Measurements from ENCODE around the gene FNDC1. TPM values are rescaled to one million over a fixed set of nuclear protein-coding genes. Genes with fewer than 3 reads are reported as not detected.

The FNDC1 gene
- total and polyA plus RNA-seq, 8 donors: 0.21 to 3.7 (median 0.79) TPM

- Histone ChIP-seq H3K4me3 (no peak overlapping the region), H3K27me3 (no peaks in the 10 kb centered on the region), H3K27ac (no peak overlapping the region), H3K36me3 (no peaks in the 10 kb centered on the region), H3K9me3 (no peaks in the 10 kb centered on the region), H3K4me1 (no peaks in the 10 kb centered on the region)
- TF ChIP-seq CTCF (IDR thresholded peaks at IDR 0.05): no peak
- no peak for ATAC-seq
- no peak for DNase-seq
- FAIRE-seq: no peak
- intact Hi-C loops (cut with DNase I): no loop called here
- 63 to 74% methylated on average over 5 of the region's 5 CpGs for WGBS, 2 donors
Measured at GRCh38 chr6:159137676-159138075, 31.5 kb upstream of the FNDC1 start.

- H3K27ac ChIP-seq: no peak overlapping the region
- 55 to 59% methylated on average over 2 of the region's 2 CpGs for WGBS, 2 donors
- peaks cover 0 to 4% (median 0%) of the 10 kb centered on the region in 4 donors for H3K27me3 ChIP-seq
- intact Hi-C loops (cut with DNase I): no loop called here
- no peak for DNase-seq
- no peak overlapping the region for H3K4me3 ChIP-seq
- H3K9me3 ChIP-seq: no peaks in the 10 kb centered on the region
- H3K4me1 ChIP-seq: no peaks in the 10 kb centered on the region
- TF ChIP-seq CTCF (IDR thresholded peaks at IDR 0.05): no peak
- no peak for FAIRE-seq
- no peaks in the 10 kb centered on the region for H3K36me3 ChIP-seq
- ATAC-seq: no peak
Measured at GRCh38 chr6:159142531-159142930, 26.7 kb upstream of the FNDC1 start.

GRCh38 chr6:159148641-159149040, 20.6 kb upstream of the FNDC1 start:
- H3K36me3 ChIP-seq: no peaks in the 10 kb centered on the region
- H3K27ac ChIP-seq: no peak overlapping the region
- FAIRE-seq (no peak), DNase-seq (no peak), ATAC-seq (no peak)
- no peak overlapping the region for H3K4me3 ChIP-seq
- H3K27me3 ChIP-seq: peaks cover 0 to 4% (median 0%) of the 10 kb centered on the region in 4 donors
- WGBS, 2 donors: 64 to 70% methylated on average over 6 of the region's 6 CpGs
- no peaks in the 10 kb centered on the region for H3K4me1 ChIP-seq
- no peak for TF ChIP-seq CTCF (IDR thresholded peaks at IDR 0.05)
- intact Hi-C loops (cut with DNase I): no loop called here
- no peaks in the 10 kb centered on the region for H3K9me3 ChIP-seq

- ATAC-seq (no peak), FAIRE-seq (no peak), DNase-seq (no peak)
- WGBS, 2 donors: 80 to 84% methylated on average over 8 of the region's 8 CpGs
- no peak overlapping the region for H3K27ac ChIP-seq
- H3K36me3 ChIP-seq: no peaks in the 10 kb centered on the region
- H3K4me3 ChIP-seq: no peak overlapping the region
- H3K4me1 ChIP-seq: no peaks in the 10 kb centered on the region
- no peaks in the 10 kb centered on the region for H3K9me3 ChIP-seq
- intact Hi-C loops (cut with DNase I): no loop called here
- no peak for TF ChIP-seq CTCF (IDR thresholded peaks at IDR 0.05)
- H3K27me3 ChIP-seq: peaks cover 0 to 4% (median 0%) of the 10 kb centered on the region in 4 donors
Measured at GRCh38 chr6:159149641-159150040, 19.6 kb upstream of the FNDC1 start.

- ATAC-seq: peak in 3 of 4 donors; percentile 85 to 92 (median 90)
Measured at GRCh38 chr6:159151266-159151855, 17.8 kb upstream of the FNDC1 start.

More at GRCh38 chr6:159151266-159151855, 17.8 kb upstream of the FNDC1 start:
- peak; percentile 51 to 86 (median 74) for TF ChIP-seq CTCF (IDR thresholded peaks at IDR 0.05)
- 15 to 16% methylated on average over 7 of the region's 7 CpGs for WGBS, 2 donors
- Histone ChIP-seq H3K27me3 (no peaks in the 10 kb centered on the region), H3K36me3 (no peaks in the 10 kb centered on the region), H3K4me1 (no peaks in the 10 kb centered on the region), H3K27ac (no peak overlapping the region), H3K9me3 (peaks cover 0 to 3% (median 0%) of the 10 kb centered on the region in 4 donors), H3K4me3 (no peak overlapping the region)
- DNase-seq (peak in 3 of 6 donors; percentile 47 to 75 (median 56)), FAIRE-seq (no peak)
- intact Hi-C loops (cut with DNase I): no loop called here

All from pancreas (tissue), 10 donors.